CD8-positive, alpha-beta memory T cell (primary cell): ENCODE results near the gene CPNE5. TPM values are rescaled to one million over a fixed set of nuclear protein-coding genes. Genes with fewer than 3 reads are reported as not detected.

Source experiments
- CTCF ChIA-PET: fragments of 350-600 bp; sonication (Branson Sonifier 250); formaldehyde crosslinking; loops from one replicate; lab custom pipeline; 2021; ENCODE audit warnings: antibody characterized with exemption; lab: Charles Lee
- POLR2A ChIA-PET: fragments of 350-600 bp; sonication (Branson Sonifier 250); formaldehyde crosslinking; loops from one replicate; lab custom pipeline; 2021; ENCODE audit warnings: antibody characterized with exemption; lab: Charles Lee
- DNase-seq, 5 donors: peaks; one replicate each; pipeline versions ENCODE4 v3.0.0 to v3.0.0-alpha.2; 2020 to 2022; ENCODE audit warnings: mixed read lengths in 1 of 5
- H3K27ac ChIP-seq: one replicate; pipeline ENCODE4 v1.7.0; 2013; ENCODE audit warnings: low read depth, mild to moderate bottlenecking, low read length, moderate library complexity
- H3K27me3 ChIP-seq: 2 replicates; pipeline ENCODE4 v1.7.0; 2013; ENCODE audit warnings: low read length, mild to moderate bottlenecking; ENCODE audit not compliant: insufficient read depth, poor library complexity, severe bottlenecking
- H3K36me3 ChIP-seq: 2 replicates; pipeline ENCODE4 v1.7.0; 2013; ENCODE audit warnings: mild to moderate bottlenecking, low read length, moderate library complexity; ENCODE audit not compliant: insufficient read depth
- H3K4me1 ChIP-seq: 2 replicates; pipeline ENCODE4 v1.7.0; 2013; ENCODE audit warnings: mild to moderate bottlenecking, low read length, moderate library complexity; ENCODE audit not compliant: insufficient read depth
- H3K4me3 ChIP-seq: 2 replicates; pipeline ENCODE4 v1.7.0; 2013; ENCODE audit warnings: mild to moderate bottlenecking, low read length
- H3K9me3 ChIP-seq: 2 replicates; pipeline ENCODE4 v1.7.0; 2013; ENCODE audit warnings: mild to moderate bottlenecking, low read length
- H3K27ac Mint-ChIP-seq, 8 donors: one replicate each; pipeline ENCODE4 v1.8.0; 2020 to 2021; ENCODE audit warnings: mixed read lengths in 8 of 8, mild to moderate bottlenecking in 6 of 8, inconsistent platforms in 3 of 8, moderate library complexity in 3 of 8
- H3K27me3 Mint-ChIP-seq, 2 donors: one replicate each; pipeline ENCODE4 v1.8.0; 2020 to 2021; ENCODE audit warnings: mixed read lengths in 2 of 2, mild to moderate bottlenecking in 1 of 2, moderate library complexity in 1 of 2
- H3K36me3 Mint-ChIP-seq, 3 donors: one replicate each; pipeline ENCODE4 v1.8.0; 2020 to 2021; ENCODE audit warnings: mixed read lengths in 3 of 3, inconsistent platforms in 1 of 3, mild to moderate bottlenecking in 1 of 3
- H3K4me1 Mint-ChIP-seq, 3 donors: one replicate each; pipeline ENCODE4 v1.8.0; 2020 to 2021; ENCODE audit warnings: mixed read lengths in 3 of 3, inconsistent platforms in 1 of 3, mild to moderate bottlenecking in 1 of 3
- H3K4me3 Mint-ChIP-seq, 7 donors: one replicate each; pipeline ENCODE4 v1.8.0; 2020 to 2021; ENCODE audit warnings: mixed read lengths in 7 of 7, mild to moderate bottlenecking in 6 of 7, moderate library complexity in 4 of 7, inconsistent platforms in 2 of 7
- H3K9me3 Mint-ChIP-seq, 5 donors: one replicate each; pipeline ENCODE4 v1.8.0; 2020 to 2022; ENCODE audit warnings: mixed read lengths in 5 of 5, mild to moderate bottlenecking in 3 of 5, moderate library complexity in 2 of 5, inconsistent platforms in 1 of 5
- polyA plus RNA-seq: library from polyadenylated mRNA; unstranded; fragments of 300-500 nt; fragmentation: Illumina TruSeq; gene quantifications from one replicate; pipeline ENCODE4 v1.2.3, GENCODE V29; 2021
- total RNA-seq, 2 experiments: library from RNA; stranded (reverse); gene quantifications; one replicate each; pipeline ENCODE4 v1.2.3, GENCODE V29; 2021

CPNE5 gene
- total and polyA plus RNA-seq, 3 experiments from 2014 or later, result 0.29 to 0.59 (median 0.44) TPM

GRCh38 chr6:36759148-36759759 lies 80.0 kb downstream of the CPNE5 start:
- DNase-seq, result peak; percentile 60 to 80 (median 75)
- no peak overlapping the region for H3K4me3 ChIP-seq
- H3K27ac ChIP-seq, result no peak overlapping the region
- Mint-ChIP-seq H3K27ac (peak overlapping the region in 5 of 8 donors; percentile 70 to 98 (median 85)), H3K27me3 (peaks cover 0 to 7% of the 10 kb centered on the region in 2 donors), H3K4me1 (peaks cover 36 to 47% (median 46%) of the 10 kb centered on the region in 3 donors), H3K9me3 (no peaks in the 10 kb centered on the region), H3K36me3 (no peaks in the 10 kb centered on the region), H3K4me3 (no peak overlapping the region)
- no peaks in the 10 kb centered on the region for H3K9me3 ChIP-seq
- CTCF ChIA-PET, result interaction anchor here (0.5 to 4.2 kb wide), 38 partner anchors 10 to 464 kb away, joined by 3 to 43 read pairs (median 4); partner anchors contain the start of genes CDKN1A and PPIL1
- POLR2A ChIA-PET, result interaction anchor here (0.6 kb wide), 1 partner anchor 7 kb away, joined by 4 read pairs; no protein-coding TSS in a partner anchor
- H3K27me3 ChIP-seq, result no peaks in the 10 kb centered on the region
- H3K36me3 ChIP-seq, result no peaks in the 10 kb centered on the region
- peaks cover 41% of the 10 kb centered on the region for H3K4me1 ChIP-seq

- no peak overlapping the region for H3K27ac ChIP-seq
- no peaks in the 10 kb centered on the region for H3K27me3 ChIP-seq
- Mint-ChIP-seq H3K27me3 (peaks cover 0 to 7% of the 10 kb centered on the region in 2 donors), H3K4me1 (peaks cover 39 to 53% (median 52%) of the 10 kb centered on the region in 3 donors), H3K27ac (peak overlapping the region in 6 of 8 donors; percentile 77 to 98 (median 85)), H3K9me3 (no peaks in the 10 kb centered on the region), H3K36me3 (no peaks in the 10 kb centered on the region), H3K4me3 (peak overlapping the region in 1 of 7 donors; percentile 28)
- CTCF ChIA-PET, result interaction anchor here (0.8 to 4.2 kb wide), 33 partner anchors 10 to 465 kb away, joined by 3 to 43 read pairs (median 4); partner anchors contain the start of genes CDKN1A and PPIL1
- no peaks in the 10 kb centered on the region for H3K9me3 ChIP-seq
- H3K4me3 ChIP-seq, result no peak overlapping the region
- no peak for DNase-seq
- POLR2A ChIA-PET, result no interaction called here
- no peaks in the 10 kb centered on the region for H3K36me3 ChIP-seq
- H3K4me1 ChIP-seq, result peaks cover 48% of the 10 kb centered on the region
These were observed 80.6 kb downstream of the CPNE5 start for GRCh38 chr6:36758516-36759147.

GRCh38 chr6:36757943-36758508 lies 81.2 kb downstream of the CPNE5 start:
- peak overlapping the region in 6 of 8 donors; percentile 88 to 98 (median 96) for H3K27ac Mint-ChIP-seq

GRCh38 chr6:36757206-36757605 lies 82.0 kb downstream of the CPNE5 start:
- no peak overlapping the region for H3K27ac ChIP-seq
- H3K36me3 Mint-ChIP-seq, result no peaks in the 10 kb centered on the region
- H3K4me1 Mint-ChIP-seq, result peaks cover 45 to 66% (median 65%) of the 10 kb centered on the region in 3 donors
- peaks cover 56% of the 10 kb centered on the region for H3K4me1 ChIP-seq
- no peak overlapping the region for H3K4me3 ChIP-seq
- peak overlapping the region in 6 of 7 donors; percentile 32 to 81 (median 66) for H3K4me3 Mint-ChIP-seq
- peak in 3 of 5 donors; percentile 6 to 31 (median 29) for DNase-seq
- no peaks in the 10 kb centered on the region for H3K9me3 Mint-ChIP-seq
- peaks cover 0 to 7% of the 10 kb centered on the region in 2 donors for H3K27me3 Mint-ChIP-seq
- peak overlapping the region; percentile 88 to 98 (median 96) for H3K27ac Mint-ChIP-seq
- ChIA-PET POLR2A (no interaction called here), CTCF (interaction anchor here (4.2 kb wide), 2 partner anchors 12 to 133 kb away, joined by 24 to 43 read pairs; no protein-coding TSS in a partner anchor)
- no peaks in the 10 kb centered on the region for H3K27me3 ChIP-seq
- no peaks in the 10 kb centered on the region for H3K36me3 ChIP-seq
- H3K9me3 ChIP-seq, result no peaks in the 10 kb centered on the region

More at GRCh38 chr6:36757943-36758508, 81.2 kb downstream of the CPNE5 start:
- no peak for DNase-seq
- no peaks in the 10 kb centered on the region for H3K9me3 ChIP-seq
- H3K27ac ChIP-seq, result no peak overlapping the region
- no peak overlapping the region for H3K4me3 ChIP-seq
- POLR2A ChIA-PET, result no interaction called here
- peaks cover 42 to 59% (median 57%) of the 10 kb centered on the region in 3 donors for H3K4me1 Mint-ChIP-seq
- H3K4me1 ChIP-seq, result peaks cover 49% of the 10 kb centered on the region
- H3K27me3 ChIP-seq, result no peaks in the 10 kb centered on the region
- CTCF ChIA-PET, result interaction anchor here (1.0 to 4.2 kb wide), 15 partner anchors 11 to 453 kb away, joined by 3 to 43 read pairs (median 8); no protein-coding TSS in a partner anchor
- H3K36me3 ChIP-seq, result no peaks in the 10 kb centered on the region
- peaks cover 0 to 7% of the 10 kb centered on the region in 2 donors for H3K27me3 Mint-ChIP-seq
- H3K36me3 Mint-ChIP-seq, result no peaks in the 10 kb centered on the region
- H3K9me3 Mint-ChIP-seq, result no peaks in the 10 kb centered on the region
- peak overlapping the region in 1 of 7 donors; percentile 28 for H3K4me3 Mint-ChIP-seq

GRCh38 chr6:36756786-36757185 lies 82.5 kb downstream of the CPNE5 start:
- no peaks in the 10 kb centered on the region for H3K36me3 ChIP-seq
- peaks cover 0 to 7% of the 10 kb centered on the region in 2 donors for H3K27me3 Mint-ChIP-seq
- H3K27ac Mint-ChIP-seq, result peak overlapping the region; percentile 88 to 98 (median 96)
- CTCF ChIA-PET, result no interaction called here
- peaks cover 59% of the 10 kb centered on the region for H3K4me1 ChIP-seq
- peaks cover 46 to 68% (median 68%) of the 10 kb centered on the region in 3 donors for H3K4me1 Mint-ChIP-seq
- H3K9me3 ChIP-seq, result no peaks in the 10 kb centered on the region
- POLR2A ChIA-PET, result no interaction called here
- H3K27me3 ChIP-seq, result no peaks in the 10 kb centered on the region
- DNase-seq, result no peak
- no peaks in the 10 kb centered on the region for H3K36me3 Mint-ChIP-seq
- H3K4me3 Mint-ChIP-seq, result peak overlapping the region; percentile 32 to 81 (median 69)
- no peak overlapping the region for H3K4me3 ChIP-seq
- H3K27ac ChIP-seq, result peak overlapping the region; percentile 64
- no peaks in the 10 kb centered on the region for H3K9me3 Mint-ChIP-seq

GRCh38 chr6:36755435-36756348 lies 83.6 kb downstream of the CPNE5 start:
- Mint-ChIP-seq H3K27ac (peak overlapping the region; percentile 88 to 98 (median 96)), H3K4me1 (peaks cover 48 to 73% (median 68%) of the 10 kb centered on the region in 3 donors)
- POLR2A ChIA-PET, result interaction anchor here (0.6 kb wide), 1 partner anchor 141 kb away, joined by 3 read pairs; no protein-coding TSS in a partner anchor

More at GRCh38 chr6:36755435-36756348, 83.6 kb downstream of the CPNE5 start:
- peak; percentile 15 to 83 (median 71) for DNase-seq
- Histone ChIP-seq H3K36me3 (no peaks in the 10 kb centered on the region), H3K4me3 (no peak overlapping the region), H3K9me3 (no peaks in the 10 kb centered on the region), H3K4me1 (peaks cover 59% of the 10 kb centered on the region), H3K27me3 (no peaks in the 10 kb centered on the region), H3K27ac (peak overlapping the region; percentile 64)
- CTCF ChIA-PET, result interaction anchor here (1.4 to 3.1 kb wide), 3 partner anchors 8 to 140 kb away, joined by 4 to 12 read pairs (median 7); no protein-coding TSS in a partner anchor
- H3K36me3 Mint-ChIP-seq, result no peaks in the 10 kb centered on the region
- peaks cover 0 to 7% of the 10 kb centered on the region in 2 donors for H3K27me3 Mint-ChIP-seq
- H3K9me3 Mint-ChIP-seq, result no peaks in the 10 kb centered on the region
- H3K4me3 Mint-ChIP-seq, result peak overlapping the region; percentile 27 to 88 (median 74)
